Activated T-helper 1 cell treated with anti-CD3 and anti-CD28 coated beads, Interleukin-2, amount 50 U/mL, for 16 hours (primary cell): ENCODE data around the gene COL6A1.
A peak's percentile ranks its signal among the peaks of the same experiment; 100 is the strongest.
"Not testable (repeated sequence)": the region's sequence is repeated elsewhere in the genome, so short reads cannot be mapped to it uniquely, and the experiment has no call there.

ENCODE experiments used
- DNase-seq, 2 donors: peaks; one replicate each; pipeline ENCODE4 v3.0.0-alpha.2; 2020; ENCODE audit warnings: low read depth in 1 of 2, low spot score in 1 of 2

The COL6A1 gene

DNA sequence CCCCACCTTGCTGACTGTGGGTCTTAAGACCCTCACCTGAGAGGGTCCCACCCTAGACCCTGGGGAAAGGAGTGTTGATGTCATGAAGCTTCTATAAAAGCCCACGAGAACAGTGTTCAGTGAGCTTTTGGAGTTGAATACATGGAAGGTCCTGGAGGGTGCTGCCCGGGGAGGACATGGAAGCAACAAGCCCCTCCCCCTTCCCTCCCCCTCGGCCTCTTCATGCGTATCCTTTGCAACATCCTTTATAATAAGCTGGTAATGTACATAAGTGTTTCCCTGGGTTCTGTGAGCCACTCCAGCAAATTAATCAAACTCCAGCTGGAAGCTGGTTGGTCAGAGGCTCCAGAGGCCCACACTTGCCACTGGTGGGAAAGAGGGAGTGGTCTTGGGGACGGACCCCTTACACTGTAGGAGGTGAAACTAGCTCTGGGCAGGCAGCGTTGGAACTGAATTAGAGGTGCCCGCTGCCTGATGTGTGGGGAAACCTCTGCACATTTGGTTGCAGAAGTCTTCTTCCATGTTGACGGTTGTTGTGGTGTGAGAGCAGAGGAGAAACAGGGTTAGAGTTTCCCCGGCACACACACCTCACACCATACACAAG lies 14.7 kb upstream of the COL6A1 start:
- no peak for DNase-seq

DNA sequence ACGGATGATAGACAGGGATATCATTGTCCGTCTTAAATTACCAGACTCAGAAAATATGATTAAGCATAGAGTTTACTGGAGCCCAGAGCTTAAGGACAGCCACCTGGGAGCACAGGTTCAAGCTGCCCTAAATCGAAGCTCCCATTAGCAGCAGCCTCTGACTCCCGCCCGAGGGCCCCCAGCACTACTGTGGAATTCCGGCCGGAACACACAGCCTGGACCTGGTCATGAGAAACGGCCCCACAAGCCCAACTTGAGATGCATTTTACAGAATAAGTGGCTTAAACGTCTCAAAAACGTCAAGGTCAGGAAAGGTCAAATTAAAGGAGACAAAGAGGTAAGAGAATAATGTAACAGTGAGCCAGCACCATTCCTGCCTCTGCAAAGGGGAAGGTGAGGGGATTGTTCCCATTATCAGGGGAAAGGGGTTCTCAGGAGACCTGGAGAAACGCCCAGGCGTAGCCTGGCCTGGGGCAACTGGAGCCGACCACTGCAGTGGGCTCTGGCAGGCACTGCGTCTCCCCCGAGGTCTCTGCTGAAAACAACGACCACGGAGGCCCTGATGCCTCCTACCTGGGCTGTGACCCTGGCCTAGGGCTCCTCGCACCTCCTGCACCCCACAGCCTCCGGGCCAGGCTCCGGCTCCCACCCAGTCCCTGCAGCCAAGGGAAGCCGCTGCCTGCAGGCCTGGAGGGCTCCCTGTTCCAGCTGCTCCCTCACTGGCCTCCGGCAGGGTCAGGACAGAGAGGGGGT lies 11.5 kb upstream of the COL6A1 start:
- DNase-seq: no peak

DNA sequence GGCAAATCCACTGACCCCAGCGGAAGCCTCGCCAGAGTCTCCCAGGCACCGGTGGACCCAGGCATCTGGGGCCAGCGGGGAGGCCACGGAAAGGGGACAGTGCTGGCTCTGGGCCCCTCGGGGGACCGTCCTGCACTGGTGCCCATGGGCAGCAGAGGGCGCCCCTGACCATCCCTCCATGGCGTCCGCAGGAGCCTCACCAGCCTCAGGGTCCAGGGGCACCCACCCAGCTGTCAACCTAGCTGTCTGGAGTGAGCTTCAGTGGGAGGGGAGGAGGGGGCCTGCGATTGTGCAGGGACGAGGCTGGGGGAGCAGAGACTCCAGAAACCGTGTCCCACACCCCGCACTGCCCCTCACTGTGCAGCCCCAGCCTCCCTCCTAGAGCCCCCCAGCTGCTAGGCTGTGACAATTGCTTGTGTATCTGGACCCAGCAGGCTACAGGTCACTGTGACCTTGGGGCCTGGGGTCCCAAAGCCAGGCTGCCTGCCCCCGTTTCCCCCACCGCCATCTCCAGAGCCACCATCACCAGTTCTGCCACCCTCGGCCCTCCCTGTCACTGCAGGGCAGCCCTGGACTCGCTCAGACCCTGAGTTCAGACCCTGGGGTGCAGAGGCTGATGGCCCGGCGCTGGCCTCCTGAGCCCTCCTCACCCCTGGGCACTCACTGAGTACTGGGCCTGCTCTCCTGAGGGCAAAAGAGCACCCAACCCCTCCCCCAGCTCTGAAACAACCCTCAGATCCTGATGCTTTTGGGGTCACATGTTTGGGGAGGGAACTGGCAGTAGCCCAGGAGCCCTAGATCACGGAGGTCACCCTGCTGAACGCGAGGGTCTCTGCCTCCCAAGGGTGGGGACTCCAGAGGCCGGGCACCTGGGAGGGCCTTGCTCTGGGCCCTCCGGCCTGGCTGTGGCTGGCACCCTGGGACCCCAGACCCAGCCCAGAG lies 10.6 kb upstream of the COL6A1 start:
- no peak for DNase-seq

DNA sequence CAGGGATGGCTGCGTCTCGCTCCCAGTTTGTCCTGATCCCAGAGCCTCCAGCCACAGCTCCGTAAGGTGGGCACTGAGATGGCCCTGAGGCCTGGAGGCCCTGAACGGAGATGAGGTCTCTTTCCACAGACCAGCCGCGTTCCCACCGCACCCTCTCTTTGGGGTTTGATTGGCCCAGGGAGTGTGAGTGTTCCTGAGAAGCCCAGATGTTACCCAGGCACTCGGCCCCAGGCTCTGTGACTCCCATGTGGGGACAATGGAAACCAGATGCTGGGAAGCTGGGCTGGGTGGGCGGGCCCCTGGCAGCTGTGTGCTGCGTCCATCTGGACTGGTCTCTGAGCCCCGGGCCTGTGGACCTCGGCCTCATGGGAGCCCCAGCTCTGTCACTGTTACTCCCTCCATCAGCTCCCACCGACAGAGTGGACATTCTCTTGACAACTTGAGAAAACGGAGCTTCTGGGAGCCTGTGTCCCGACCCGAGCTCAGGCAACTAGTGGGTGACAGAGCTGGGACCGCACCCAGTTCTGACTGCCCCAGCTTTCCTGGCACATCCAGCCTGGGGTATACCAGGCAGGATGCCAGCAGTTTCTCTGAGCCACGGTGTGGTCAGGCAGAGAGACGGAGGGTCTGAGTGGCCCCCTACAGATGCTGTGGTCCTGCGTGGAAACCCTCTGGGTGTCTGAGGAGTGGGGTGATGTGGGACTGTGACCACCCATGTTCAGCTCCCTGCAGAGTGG lies 9.8 kb upstream of the COL6A1 start:
- no peak for DNase-seq

DNA sequence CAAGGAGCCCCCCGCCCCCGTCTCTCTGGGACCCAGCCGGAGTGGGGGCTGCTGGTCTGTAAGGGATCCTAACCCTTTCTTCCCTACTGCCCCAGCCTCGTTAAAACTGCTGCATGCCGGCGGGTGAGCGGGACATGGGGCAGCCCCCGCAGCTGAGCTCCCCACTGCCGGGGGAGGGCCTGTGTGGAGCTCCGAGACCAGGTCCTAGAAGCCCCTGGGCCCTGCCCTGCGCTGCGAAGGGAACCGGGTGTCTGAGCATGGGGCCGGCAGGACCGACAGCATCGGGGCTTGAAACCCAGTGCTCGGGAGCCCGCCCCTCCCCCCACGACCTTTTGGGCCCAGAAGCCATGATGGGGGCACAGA lies 9.2 kb upstream of the COL6A1 start:
- no peak for DNase-seq

DNA sequence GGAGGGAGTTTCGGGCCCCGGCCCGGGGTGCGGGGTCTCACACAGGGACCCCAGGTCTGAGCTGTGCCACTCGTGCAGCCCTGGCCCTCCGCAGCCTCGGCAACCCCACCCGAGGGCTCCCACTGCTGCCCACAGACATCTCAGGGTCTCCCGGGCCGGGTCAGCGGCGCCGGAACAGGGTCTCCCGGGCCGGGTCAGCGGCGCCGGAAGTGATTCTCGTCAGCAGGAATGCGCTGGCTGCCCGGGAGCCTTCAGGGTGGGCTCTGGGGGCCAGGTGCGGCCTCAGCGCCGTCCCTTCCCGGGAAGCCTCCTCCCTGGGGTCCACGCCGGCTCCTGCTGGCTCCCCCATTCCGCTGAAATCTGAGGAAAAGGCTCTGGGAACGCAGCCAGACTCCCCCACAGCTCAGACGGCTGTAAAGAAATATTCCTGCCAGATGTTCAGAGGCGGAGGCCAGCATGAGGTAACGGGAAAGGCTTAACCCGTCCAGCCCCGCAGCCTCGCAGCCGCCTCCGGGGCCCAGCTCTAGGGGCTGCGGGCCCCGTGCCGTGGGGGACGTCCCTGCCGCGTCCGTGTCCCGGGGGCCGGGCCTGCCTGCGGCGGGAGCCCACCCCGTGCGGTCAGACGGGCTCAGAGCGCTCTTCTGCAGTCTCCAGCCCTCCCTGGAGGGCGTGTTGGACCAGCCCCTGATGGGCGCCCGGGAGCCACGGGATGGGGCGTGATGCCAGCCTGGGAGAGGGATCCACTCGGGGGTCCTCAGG lies 8.7 kb upstream of the COL6A1 start:
- no peak for DNase-seq

DNA sequence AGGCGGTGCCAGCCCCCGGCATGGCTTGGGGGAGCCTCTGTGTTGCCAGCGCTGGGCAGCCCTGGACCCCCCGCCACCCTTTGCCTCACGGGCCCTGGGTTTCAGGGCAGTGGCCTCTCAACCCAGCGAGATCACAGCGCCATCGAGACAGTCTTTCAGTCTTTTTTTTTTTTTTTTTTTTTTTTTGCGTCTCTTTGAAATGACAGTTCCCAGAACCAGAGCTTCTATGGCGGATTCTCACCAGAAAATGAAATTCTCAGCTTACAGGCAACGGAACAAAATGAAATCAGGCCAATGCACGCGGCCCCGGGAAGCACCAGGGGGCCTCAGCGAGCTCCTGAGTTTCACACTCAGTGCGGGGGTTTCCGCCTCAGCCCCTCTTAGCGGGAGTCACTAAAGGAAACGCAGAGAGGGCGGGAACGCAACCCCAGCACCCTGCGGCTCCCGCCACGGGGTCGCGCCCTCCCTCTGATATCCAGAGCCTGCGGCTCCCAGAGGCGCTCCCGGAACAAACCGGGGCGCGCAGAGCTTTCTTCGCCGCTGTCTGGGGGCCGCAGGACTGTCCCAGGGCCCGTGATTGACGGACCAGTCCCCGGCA lies 8.0 kb upstream of the COL6A1 start:
- DNase-seq: peak; percentile 49 to 55

DNA sequence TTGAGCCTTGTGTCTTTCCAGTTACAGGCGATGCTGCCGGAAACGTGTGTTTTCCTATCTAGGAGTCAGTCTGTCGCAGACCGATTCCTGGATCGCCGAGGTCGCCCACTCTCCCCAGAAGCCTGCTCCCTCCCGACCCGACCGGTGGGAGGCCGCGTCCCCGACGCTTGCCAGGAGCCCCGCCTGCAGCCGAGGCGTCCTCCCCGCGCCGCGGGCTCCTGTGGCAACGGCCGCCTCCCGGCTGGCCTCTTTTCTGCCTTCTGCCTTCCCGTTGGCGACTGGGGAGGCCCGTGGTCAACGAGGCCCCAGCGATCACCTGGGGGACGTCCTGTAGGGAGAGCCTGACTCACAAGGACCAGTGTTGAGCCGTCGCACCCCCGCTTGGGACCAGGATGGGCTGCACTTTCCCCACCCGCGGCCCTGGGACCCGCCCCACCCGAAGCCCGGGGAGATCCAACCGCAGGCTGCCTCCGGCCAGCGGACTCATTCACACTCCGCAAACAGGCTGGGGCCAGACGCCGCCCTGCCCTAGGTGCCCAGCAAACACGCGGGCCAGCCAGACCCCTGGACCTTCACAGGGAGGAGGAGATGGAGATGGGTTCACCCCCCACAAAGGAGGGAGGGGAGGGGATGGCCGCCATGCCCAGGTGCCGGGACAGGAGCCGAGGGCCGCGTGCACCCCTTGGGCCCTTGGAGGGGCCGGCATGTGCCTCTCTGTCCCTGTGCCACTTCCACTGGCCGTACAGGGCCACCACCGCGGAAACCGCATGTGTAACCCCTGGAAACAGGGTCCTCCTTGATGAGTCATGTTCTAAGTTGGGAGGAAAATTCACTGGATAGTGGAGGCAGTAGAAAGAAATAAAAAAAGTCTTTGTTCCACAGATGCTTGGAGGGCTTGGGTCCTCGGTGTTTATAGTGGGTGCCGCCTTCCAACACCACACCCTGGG lies 7.2 kb upstream of the COL6A1 start:
- DNase-seq: no peak

DNA sequence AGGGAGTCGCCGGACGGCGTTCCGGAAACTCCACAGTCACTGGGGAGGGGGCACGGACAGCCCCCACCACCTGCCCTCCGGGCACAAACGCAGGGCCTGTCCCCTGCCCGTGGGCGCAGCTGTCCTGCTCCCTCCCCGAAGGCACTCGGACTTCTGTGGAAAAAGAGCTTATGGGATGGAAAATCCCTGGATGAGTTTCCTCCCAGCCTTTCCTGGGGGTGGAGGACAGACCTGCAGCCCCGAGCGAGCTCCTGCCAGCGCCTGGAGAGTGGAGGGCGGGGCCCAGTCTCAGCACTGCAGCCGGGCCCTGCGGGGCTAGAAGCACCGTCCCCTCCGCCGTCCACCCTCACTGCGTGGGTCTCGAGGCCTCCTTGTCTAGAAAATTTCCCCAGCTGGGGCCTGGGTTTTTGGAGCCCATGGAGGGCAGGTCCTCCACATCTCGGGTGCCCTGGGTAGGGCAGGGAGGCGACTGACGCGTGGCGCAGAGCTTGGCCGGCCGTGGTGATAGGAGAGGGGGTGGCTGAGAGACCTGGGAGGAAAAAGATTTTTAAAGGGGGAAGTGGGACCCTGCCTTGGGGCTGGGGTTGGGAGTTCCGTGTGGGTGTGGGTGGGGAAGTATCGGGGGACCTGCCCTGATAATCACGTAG lies 6.4 kb upstream of the COL6A1 start:
- DNase-seq: no peak

DNA sequence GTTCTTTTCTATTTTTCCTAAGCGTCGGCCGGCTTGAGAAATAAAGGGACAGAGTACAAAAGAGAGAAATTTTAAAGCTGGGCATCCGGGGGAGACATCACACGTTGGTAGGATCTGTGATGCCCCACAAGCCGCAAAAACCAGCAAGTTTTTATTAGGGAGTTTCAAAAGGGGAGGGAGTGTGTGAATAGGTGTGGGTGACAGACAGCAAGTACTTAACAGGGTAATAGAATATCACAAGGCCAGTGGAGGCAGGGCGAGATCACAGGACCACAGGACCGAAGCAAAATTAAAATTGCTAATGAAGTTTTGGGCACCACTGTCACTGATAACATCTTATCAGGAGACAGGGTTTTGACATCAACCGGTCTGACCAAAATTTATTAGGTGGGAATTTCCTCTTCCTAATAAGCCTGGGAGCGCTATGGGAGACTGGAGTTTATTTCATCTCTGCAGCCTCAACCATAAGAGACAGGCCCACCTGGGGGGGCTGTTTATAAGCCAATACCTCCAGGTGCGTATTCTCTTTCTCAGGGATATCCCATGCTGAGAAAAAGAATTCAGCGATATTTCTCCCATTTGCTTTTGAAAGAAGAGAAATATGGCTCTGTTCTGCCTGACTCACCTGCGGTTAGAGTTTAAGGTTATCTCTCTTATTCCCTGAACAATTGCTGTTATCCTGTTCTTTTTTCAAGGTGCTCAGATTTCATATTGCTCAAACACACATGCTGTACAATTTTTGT lies 5.7 kb upstream of the COL6A1 start:
- DNase-seq: not testable (repeated sequence)

DNA sequence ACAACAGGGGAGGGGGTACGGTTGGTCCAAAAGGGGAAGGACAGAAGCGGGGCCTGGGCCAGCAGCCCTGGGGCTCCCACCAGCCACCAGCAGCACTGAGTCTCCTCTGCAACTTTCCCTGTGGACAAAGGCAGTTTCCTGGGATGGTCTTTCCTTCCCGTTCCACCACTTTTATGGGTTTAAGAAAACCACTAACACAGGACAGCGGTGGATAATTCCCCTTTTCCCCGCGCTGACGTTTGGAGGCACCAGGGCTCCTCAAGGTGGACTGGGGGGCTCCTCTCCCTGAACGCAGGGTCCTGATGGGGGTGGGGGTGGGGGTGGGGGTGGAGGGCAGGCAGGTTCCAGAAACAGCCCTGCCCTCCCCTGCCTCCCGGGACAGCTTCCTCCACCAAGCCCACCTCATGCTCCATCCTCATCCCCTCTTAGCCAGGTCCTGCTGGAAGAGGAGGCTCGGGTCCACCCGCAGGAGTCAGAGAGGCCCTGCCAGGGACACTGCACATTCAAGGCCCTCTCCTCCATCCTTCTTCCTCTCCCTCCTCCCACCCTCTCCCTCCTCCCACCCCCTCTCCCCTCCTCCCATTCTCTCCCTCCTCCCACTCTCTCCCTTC lies 4.8 kb upstream of the COL6A1 start:
- no peak for DNase-seq

DNA sequence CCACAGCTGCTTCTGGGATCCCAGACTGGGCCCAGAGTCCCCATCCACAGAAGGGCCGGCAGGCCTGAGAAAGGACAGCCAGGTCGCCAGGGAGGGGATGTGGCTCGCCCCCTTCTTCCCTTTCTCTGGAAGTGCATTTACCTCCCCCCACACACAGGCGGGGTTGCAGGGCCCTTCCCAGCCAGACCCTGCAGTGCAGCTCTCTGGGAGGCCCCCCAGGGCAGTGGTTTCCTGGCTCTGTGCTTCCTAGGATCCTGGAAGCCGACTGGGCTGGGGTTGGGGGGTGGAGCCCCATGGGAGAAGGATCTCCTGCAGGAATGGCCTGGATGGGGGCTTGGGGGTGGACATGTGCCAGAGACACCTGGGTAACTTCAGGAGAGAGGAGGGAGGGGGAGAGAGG lies 4.2 kb upstream of the COL6A1 start:
- no peak for DNase-seq

DNA sequence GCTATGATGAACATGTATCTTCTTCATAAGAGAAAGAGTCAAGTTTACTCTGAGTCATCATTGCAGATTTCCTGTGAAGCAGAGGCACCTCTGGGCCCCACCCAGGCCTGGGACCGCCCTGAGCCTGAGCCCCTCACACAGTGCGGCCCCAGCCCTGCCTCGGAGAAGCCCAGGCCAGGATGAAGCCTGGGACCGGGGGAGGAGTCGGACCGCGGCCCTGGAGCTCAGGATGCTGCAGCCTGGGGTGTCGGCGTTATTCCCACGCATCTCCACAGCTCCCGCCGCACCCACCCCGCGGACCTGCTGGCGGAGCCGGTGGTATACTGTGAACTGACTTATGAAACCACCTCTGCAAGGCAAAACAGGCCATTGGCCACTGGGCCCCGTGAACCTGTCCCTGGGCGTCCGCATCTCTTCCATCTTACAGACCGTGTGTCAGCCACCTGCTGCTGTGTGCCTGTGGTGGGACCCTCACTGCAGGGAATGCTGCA lies 2.4 kb upstream of the COL6A1 start:
- DNase-seq: no peak

DNA sequence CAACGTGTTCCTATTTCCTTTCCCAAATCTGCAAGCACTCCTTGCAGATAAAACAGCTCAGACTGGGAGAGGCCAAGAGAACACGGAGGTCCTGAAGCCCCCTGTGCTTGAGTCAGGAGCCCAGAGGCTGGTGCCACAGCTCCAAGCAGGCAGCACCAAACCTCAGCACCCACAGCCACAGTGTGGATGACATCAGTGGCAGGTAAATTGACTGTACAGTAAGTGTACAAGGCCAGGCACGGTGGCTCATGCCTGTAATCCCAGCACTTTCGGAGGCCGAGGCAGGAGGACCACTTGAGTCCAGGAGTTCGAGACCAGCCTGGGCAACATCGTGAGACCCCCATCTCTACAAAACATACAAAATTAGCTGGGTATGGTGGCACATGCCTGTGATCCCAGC lies 1.9 kb upstream of the COL6A1 start:
- DNase-seq: no peak

DNA sequence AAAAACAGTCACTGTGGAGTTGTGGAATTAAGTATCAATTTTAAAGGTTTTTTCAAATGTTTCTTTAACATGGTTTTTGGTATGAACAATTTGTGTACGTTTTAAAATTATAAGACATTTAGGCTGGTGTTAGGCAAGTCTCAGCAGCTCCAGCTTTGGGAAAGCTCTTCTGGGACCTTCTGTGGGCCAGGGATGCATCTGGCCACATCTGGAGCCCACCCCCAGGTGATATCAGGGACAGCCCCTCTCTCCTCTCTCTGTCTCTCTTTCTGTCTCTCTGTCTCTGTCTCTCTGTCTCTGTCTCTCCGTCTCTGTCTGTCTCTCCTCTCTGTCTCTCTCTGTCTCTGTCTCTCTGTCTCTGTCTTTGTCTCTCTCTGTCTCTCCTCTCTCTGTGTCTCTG lies 1.3 kb upstream of the COL6A1 start:
- no peak for DNase-seq

DNA sequence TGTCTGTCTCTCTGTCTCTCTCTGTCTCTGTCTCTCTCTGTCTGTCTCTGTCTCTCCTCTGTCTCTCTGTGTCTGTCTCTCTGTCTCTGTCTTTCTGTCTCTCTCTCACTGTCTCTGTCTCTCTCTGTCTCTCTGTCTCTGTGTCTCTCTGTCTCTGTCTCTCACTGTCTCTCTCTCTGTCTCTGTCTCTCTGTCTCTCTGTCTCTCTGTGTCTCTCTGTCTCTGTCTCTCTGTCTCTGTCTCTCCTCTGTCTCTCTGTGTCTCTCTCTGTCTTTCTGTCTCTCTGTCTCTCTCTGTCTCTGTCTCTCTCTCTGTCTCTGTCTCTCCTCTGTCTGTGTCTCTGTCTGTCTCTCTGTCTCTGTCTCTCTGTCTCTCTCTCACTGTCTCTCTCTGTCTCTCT lies 873 bp upstream of the COL6A1 start:
- no peak for DNase-seq

DNA sequence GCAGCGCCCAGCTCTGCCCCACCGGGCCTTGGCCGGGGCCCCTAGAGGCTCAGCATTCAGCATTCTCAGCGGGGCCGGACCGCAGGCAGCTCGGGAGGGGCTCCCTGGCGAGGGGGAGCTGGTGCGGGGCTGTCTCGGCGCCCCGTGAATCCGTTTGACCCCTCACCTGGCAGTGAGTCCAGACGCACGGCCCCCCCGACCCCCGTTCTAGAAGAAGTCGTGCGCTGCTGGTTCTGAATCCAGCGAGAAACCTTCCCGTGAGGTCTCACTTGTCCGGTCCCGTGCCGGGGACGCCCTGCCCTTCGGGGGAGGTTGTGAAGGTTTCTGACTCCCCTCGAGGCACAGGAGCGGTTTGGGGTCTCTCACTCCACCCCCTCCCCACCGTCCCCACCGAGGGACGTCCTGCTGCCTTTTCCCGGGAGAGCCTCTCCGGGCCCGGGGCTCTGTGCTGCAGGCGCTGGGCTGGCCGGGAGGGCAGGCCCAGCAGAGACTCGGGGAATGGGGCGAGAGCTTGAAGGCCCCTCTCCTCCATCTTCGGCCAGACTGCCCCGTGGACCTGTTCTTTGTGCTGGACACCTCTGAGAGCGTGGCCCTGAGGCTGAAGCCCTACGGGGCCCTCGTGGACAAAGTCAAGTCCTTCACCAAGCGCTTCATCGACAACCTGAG lies 655 bp downstream of the COL6A1 start:
- no peak for DNase-seq
